ENCODE results near the gene GLYR1. TPM values are rescaled to one million over a fixed set of nuclear protein-coding genes. Genes with fewer than 3 reads are reported as not detected.

Gene GLYR1
- total and polyA plus RNA-seq, 10 of the 15 experiments (the other 5 are each of a cell fraction or from before 2014, with no cell fraction given): 7.3 to 90.2 (median 57.2) TPM

DNA sequence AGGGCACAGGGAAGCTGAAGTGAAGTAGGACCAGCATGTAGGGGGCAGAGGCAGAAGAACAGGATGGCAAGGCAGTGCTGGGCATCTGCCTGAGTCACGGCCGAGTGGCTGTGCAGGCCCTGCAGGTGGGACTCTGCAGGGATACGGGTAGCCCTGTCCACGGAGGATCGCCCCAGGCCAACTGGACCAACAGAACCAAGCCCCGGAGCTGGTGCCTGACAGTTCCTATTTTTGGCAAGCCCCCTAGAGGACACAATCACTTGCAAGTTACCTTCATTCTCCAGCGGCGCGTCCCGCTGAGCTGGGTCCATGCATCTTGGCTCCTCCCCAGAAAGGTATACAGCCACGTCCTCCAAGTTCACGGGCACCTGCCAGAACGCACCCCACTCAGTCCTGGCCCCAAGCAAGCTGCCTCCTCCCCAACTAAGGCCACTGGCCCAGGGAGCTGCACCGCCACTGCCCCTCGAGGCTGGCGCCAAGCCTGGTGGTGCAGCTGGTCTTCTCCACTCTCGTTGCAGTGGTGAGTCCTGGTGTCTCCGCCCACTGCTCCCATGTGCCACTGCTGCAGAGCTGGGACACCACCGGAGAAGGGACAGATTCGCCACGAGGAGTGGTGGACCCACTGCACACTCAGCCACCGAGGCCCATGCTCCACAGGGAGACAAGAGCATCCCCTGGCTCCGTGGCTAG lies 86.7 kb downstream of the GLYR1 start (continued):
- TF ChIP-seq NR2C1 (IDR thresholded peaks at IDR 0.05) (no peak), SMAD1 (IDR thresholded peaks at IDR 0.05; ENCODE audit: low read depth, partially characterized antibody) (no peak), MEF2A (IDR thresholded peaks at IDR 0.05; ENCODE audit: insufficient read depth, low read depth, low read length) (no peak), TAF1 (IDR thresholded peaks at IDR 0.05; ENCODE audit: borderline replicate concordance, low read depth, low read length) (no peak), STAT1 (conservative IDR thresholded peaks at IDR 0.05) (no peak)
- TF ChIP-seq, protein P1, sequence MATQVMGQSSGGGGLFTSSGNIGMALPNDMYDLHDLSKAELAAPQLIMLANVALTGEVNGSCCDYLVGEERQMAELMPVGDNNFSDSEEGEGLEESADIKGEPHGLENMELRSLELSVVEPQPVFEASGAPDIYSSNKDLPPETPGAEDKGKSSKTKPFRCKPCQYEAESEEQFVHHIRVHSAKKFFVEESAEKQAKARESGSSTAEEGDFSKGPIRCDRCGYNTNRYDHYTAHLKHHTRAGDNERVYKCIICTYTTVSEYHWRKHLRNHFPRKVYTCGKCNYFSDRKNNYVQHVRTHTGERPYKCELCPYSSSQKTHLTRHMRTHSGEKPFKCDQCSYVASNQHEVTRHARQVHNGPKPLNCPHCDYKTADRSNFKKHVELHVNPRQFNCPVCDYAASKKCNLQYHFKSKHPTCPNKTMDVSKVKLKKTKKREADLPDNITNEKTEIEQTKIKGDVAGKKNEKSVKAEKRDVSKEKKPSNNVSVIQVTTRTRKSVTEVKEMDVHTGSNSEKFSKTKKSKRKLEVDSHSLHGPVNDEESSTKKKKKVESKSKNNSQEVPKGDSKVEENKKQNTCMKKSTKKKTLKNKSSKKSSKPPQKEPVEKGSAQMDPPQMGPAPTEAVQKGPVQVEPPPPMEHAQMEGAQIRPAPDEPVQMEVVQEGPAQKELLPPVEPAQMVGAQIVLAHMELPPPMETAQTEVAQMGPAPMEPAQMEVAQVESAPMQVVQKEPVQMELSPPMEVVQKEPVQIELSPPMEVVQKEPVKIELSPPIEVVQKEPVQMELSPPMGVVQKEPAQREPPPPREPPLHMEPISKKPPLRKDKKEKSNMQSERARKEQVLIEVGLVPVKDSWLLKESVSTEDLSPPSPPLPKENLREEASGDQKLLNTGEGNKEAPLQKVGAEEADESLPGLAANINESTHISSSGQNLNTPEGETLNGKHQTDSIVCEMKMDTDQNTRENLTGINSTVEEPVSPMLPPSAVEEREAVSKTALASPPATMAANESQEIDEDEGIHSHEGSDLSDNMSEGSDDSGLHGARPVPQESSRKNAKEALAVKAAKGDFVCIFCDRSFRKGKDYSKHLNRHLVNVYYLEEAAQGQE (IDR thresholded peaks at IDR 0.05; ENCODE audit: low read depth, low read length): no peak
- TF ChIP-seq, protein P2, sequence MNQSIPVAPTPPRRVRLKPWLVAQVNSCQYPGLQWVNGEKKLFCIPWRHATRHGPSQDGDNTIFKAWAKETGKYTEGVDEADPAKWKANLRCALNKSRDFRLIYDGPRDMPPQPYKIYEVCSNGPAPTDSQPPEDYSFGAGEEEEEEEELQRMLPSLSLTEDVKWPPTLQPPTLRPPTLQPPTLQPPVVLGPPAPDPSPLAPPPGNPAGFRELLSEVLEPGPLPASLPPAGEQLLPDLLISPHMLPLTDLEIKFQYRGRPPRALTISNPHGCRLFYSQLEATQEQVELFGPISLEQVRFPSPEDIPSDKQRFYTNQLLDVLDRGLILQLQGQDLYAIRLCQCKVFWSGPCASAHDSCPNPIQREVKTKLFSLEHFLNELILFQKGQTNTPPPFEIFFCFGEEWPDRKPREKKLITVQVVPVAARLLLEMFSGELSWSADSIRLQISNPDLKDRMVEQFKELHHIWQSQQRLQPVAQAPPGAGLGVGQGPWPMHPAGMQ (IDR thresholded peaks at IDR 0.05; ENCODE audit: borderline replicate concordance): no peak

DNA sequence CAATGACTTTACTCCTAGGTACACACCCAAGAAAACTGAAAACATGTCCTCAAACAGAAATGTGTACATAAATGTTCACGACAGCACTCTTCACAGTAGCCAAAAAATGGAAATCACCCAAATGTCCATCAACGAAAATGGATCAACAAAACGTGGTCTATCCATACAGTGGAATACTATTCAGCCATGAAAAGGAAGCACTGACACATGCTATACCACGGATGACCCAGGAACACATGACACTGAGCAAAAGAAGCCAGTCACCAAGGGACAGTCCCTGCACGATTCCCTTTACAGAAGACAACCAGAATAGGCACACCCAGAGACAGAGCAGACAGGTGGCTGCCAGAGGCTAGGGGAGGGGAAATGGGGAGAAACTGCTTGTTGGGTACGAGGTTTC lies 91.4 kb downstream of the GLYR1 start:
- FAIRE-seq (no peak), DNase-seq (ENCODE audit: low read depth, low spot score) (no peak), ATAC-seq (no peak)
- Histone ChIP-seq H3K27ac (ENCODE audit: control insufficient read depth, insufficient read depth) (no peak overlapping the region), H2AFZ (ENCODE audit: control insufficient read depth, low read depth, low read length) (no peak overlapping the region), H3K79me2 (ENCODE audit: control insufficient read depth, insufficient read depth, low read length) (no peaks in the 10 kb centered on the region), H3K4me3 (no peak overlapping the region), H3K9ac (ENCODE audit: control insufficient read depth, insufficient read depth, low read length) (no peak overlapping the region), H4K20me1 (ENCODE audit: control insufficient read depth, insufficient read depth) (no peaks in the 10 kb centered on the region), H3K36me3 (ENCODE audit: control insufficient read depth in 2 of 2, insufficient read depth in 2 of 2, low read length in 1 of 2) (peaks cover 14 to 18% of the 10 kb centered on the region in 2 experiments), H3K9me3 (replicated peaks; ENCODE audit: control insufficient read depth, insufficient read depth, low read length) (peaks cover 4% of the 10 kb centered on the region; the same call in 1 of the 3 replicates), H3K4me2 (ENCODE audit: control insufficient read depth, insufficient read depth) (no peak overlapping the region), H3K4me1 (ENCODE audit: control insufficient read depth, insufficient read depth, low read length) (no peaks in the 10 kb centered on the region), H3K27me3 (replicated peaks in 1 of 2; ENCODE audit: control insufficient read depth in 2 of 2, insufficient read depth in 2 of 2, low read length in 1 of 2) (no peaks in the 10 kb centered on the region)
- SMC1A ChIA-PET (ENCODE audit: uncharacterized antibody, unreplicated experiment): no interaction called here
- POLR2A ChIA-PET: no interaction called here
- WGBS (ENCODE audit: insufficient coverage, insufficient replicate concordance, low lambda C conversion rate, missing lambda C conversion rate): 97% methylated on average over 6 of the region's 6 CpGs
- in situ Hi-C loops (cut with MboI) (no loop called here), intact Hi-C loops (cut with micrococcal nuclease; ENCODE audit: unreplicated experiment) (no loop called here)
- RAD21 ChIA-PET (ENCODE audit: unreplicated experiment): no interaction called here
- BruUV-seq (replicated peaks): no TSS peak
- CTCF ChIA-PET: no interaction called here
- TF ChIP-seq, protein P3, sequence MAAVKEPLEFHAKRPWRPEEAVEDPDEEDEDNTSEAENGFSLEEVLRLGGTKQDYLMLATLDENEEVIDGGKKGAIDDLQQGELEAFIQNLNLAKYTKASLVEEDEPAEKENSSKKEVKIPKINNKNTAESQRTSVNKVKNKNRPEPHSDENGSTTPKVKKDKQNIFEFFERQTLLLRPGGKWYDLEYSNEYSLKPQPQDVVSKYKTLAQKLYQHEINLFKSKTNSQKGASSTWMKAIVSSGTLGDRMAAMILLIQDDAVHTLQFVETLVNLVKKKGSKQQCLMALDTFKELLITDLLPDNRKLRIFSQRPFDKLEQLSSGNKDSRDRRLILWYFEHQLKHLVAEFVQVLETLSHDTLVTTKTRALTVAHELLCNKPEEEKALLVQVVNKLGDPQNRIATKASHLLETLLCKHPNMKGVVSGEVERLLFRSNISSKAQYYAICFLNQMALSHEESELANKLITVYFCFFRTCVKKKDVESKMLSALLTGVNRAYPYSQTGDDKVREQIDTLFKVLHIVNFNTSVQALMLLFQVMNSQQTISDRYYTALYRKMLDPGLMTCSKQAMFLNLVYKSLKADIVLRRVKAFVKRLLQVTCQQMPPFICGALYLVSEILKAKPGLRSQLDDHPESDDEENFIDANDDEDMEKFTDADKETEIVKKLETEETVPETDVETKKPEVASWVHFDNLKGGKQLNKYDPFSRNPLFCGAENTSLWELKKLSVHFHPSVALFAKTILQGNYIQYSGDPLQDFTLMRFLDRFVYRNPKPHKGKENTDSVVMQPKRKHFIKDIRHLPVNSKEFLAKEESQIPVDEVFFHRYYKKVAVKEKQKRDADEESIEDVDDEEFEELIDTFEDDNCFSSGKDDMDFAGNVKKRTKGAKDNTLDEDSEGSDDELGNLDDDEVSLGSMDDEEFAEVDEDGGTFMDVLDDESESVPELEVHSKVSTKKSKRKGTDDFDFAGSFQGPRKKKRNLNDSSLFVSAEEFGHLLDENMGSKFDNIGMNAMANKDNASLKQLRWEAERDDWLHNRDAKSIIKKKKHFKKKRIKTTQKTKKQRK (IDR thresholded peaks at IDR 0.05; ENCODE audit: low read depth, low read length): no peak
- TF ChIP-seq IKZF1 (conservative IDR thresholded peaks at IDR 0.05): no peak
- no peak for TF ChIP-seq CREM (IDR thresholded peaks at IDR 0.05; ENCODE audit: low read depth)
- no peak for TF ChIP-seq TCF12 (IDR thresholded peaks at IDR 0.05; ENCODE audit: low read depth, low read length)
- no peak for TF ChIP-seq NR2C2 (IDR thresholded peaks at IDR 0.05; ENCODE audit: borderline replicate concordance, control insufficient read depth, insufficient read length, low read depth)
- no peak for TF ChIP-seq NRF1 (conservative IDR thresholded peaks at IDR 0.05; ENCODE audit: low read depth, low read length)
- no peak for TF ChIP-seq MYC (IDR thresholded peaks at IDR 0.05; ENCODE audit: insufficient read depth, insufficient read length, insufficient replicate concordance, low read length, severe bottlenecking)
- no peak for TF ChIP-seq SUZ12 (IDR thresholded peaks at IDR 0.05; ENCODE audit: unreplicated experiment)
